CD4-positive, alpha-beta T cell treated with Interleukin-4 for 1 hour (primary cell): ENCODE results near the gene CYP20A1.
"Not testable (repeated sequence)": the region's sequence is repeated elsewhere in the genome, so short reads cannot be mapped to it uniquely, and the experiment has no call there.

Experiments
- DNase-seq, 2 donors: peaks; one replicate each; pipeline ENCODE4 v3.0.0-alpha.2; 2020 to 2022

The CYP20A1 gene

DNA sequence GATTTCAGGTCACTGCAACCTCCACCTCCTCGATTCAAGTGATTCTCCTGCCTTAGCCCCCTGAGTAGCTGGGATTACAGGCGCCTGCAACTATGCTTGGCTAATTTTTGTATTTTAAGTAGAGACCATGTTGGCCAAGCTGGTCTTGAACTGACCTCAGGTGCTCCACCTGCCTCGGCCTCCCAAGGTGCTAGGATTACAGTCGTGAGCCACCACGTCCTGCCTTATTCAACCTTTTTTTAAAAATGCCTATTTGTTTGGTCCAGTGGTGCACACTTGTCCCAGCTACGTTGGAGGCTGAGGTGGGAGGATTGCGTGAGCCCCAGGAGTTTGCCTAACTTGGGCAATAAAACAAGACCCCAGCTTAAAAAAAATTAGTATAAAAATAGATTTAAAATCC lies 43.3 kb downstream of the CYP20A1 start:
- no peak for DNase-seq

DNA sequence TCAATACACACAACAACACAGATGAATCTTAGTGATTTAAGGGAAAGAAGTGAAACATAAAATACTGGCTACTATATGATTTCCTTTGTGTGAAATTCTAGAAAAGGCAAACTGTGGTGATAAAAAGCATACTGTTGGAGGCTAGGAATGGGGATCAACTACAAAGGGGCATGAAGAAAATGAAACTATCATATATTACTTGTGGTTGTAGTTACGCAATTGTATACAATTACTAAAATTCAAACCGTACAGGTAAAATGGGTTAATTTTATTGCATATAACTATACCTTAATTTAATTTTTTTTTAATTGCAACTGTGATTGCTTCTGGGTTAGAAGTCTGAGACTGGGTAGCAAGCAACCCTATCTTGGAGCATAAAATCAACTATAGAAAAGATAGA lies 47.7 kb downstream of the CYP20A1 start:
- no peak for DNase-seq

DNA sequence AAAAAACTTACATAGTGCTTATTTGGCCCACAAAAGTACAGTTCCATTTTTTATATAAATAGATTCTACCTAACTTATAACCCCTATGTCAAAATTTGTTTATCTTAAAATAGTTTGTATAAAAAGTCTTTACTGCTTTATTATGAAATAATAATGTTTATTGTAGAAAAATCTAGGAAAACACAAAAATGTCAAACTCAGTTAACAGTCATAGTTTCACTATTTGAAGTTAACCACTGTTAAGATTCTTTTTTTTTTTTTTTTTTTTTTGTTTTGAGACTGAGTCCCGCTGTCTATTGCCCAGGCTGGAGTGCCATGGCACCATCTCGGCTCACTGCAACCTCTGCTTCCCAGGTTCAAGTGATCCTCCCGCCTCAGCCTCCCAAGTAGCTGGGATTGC lies 62.8 kb downstream of the CYP20A1 start:
- DNase-seq: no peak

DNA sequence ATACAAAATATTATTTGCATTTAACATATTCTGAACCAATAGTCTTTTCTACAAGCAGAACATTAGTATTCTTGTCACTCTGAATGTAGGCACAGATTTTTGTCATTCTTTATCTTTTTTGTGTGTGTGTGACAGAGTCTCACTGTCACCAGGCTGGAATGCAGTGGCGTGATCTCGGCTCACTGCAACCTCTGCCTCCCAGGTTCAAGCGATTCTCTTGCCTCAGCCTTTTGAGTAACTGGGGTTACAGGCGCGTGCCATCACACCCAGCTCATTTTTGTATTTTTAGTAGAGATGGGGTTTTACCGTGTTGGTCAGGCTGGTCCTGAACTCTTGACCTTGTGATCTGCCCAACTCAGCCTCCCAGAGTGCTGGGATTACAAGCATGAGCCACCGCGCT lies 63.8 kb downstream of the CYP20A1 start:
- DNase-seq: not testable (repeated sequence)

DNA sequence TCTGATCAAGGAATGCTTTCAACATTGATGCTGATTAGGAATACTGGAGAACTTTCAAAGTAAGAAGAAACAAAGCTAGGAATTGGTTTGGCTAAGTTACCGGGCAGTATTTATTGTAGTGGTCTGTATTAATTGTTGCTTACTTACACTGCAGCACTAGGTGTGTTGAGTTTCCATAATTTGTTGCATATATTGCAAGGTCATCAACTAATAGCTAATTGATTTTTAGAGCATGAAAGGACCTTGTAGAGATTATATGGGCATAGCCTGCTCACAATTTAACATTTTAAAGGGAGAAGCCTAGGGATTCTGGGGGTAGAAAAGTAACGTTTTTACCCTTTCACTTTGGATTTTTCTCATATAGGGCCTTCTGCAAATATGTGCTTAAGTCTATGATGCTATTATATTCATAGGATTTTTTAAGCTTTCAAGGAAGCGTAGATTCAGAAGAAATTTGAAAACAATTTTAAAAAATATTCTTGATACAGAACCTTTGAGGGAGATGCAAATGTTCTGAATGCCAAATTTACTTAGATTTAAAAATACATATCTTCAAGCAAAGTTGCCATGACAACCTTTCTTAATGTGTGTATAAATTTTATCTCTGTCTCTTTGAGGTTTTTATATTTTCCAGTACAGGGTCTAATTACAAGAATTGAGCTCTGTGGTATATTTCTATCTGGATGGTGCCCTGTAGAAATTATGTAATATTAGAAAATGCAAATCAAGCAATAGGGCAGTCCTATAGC lies 72.0 kb downstream of the CYP20A1 start:
- no peak for DNase-seq

DNA sequence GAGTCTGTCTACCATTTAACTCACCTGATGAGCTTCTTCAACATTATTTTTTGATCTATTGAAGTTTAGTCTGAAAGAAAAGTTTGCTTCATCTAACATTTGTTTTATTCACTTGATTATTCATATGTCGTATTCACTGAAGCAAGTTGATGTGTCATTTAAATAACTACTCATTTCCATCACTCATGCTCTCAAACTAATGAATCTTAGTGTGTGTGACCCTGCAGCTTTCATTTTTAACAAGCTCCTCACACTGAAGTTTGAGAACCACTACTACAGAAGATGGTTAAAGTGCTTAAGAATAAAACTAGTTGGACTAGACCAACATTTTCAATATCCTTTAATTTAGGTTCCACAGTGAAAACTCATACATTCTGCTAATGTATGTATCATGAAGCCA lies 87.5 kb downstream of the CYP20A1 start:
- DNase-seq: no peak

DNA sequence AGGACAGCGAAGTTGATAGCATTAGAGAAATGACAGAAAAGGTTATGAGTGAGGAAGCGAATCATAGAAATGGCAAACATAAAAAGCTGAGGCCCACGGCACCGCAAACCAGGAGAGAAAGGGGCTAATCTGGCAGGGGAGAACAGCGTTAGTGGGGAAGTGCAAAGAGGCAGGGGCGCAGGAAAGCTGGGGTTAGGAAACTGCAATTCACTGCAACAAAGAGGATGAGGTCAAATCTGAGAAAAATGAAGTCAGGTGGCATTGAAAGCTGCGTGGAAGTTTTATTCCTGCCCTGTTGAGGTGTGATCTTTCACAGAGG lies 88.7 kb downstream of the CYP20A1 start:
- no peak for DNase-seq

DNA sequence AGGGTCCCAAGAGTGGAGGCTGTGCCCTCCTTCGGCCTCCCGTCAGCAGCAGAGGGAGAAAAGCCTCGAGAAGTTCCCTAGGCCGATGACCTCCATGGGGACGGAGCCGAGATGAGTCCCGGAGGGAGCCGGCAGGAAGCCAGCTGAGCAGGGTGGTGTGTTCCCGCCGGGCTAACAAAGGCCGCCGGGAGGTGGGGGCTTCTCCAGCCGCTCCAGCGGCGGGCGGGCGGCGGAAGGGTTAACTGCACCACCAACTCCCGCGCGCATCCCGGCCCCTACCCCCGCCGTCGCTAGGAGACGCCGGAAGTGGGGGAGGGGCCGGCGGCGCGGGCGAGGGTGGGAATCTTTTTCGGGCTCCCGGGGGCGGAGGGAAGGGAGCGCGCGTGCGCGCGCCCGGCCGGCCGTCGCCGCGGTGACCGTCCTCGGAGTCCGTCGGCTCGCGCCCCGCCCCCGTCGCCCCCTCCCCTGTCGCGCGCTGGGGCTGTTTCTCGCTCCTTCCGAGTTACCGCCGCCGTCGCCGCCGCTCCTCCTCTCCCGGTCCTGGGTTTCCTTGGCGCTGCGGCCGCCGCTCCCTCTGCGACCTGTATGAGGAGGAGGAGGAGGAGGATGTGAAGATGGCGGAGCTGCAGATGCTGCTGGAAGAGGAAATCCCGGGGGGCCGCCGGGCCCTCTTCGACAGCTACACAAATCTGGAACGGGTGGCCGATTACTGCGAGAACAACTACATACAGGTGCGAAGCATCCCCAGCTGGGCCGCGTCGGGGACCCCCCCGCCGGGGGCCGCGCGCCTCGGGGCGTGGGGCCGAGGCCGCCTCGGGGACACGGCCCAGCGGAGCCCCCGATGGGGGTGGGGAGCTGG lies 89.3 kb downstream of the CYP20A1 start, which contains the start of gene ABI2:
ABI2 (plus strand) TSS at position 494 of the 859 bp plus-strand sequence; CDS start at position 615, 121 bp downstream.
- DNase-seq: peak; percentile 42 to 63

DNA sequence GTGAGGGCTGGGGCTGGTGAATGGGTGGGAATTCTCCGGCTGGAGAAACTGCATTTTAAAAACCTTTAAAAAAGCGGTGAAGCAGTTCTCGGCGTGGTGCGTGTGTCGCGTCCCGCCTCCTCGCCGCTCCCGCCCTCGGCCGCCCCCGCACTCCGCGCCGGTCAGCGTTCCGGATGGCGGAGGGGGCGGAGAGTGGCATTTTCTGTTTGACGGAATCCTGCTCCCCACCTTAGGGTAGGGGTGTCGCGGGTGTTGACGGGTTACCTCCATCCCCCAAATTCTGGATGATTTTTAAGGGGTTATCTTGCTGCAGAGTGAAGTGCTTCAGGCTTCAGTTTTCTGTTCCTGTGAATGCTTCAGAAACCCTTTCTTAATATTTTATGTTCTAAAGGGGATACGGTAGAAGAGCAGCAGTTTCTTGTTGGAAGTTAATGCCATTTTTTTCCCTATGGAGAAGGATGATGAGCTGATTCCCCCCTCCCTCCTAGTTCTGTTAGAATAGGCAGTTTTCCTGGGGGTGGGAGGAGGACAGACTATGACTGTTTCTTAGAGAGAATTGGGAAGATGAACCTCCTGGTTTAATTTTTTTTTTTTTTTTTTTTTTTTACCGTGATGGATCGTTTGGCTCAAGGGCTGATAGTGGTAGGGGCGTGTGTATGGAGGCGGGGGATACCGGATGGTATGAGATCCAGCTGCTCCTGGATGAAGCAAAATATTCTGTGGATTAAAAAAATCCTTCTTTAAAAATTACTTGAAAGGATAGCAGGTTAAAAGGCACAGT lies 90.1 kb downstream of the CYP20A1 start:
- peak in 1 of 2 donors; percentile 24 for DNase-seq

DNA sequence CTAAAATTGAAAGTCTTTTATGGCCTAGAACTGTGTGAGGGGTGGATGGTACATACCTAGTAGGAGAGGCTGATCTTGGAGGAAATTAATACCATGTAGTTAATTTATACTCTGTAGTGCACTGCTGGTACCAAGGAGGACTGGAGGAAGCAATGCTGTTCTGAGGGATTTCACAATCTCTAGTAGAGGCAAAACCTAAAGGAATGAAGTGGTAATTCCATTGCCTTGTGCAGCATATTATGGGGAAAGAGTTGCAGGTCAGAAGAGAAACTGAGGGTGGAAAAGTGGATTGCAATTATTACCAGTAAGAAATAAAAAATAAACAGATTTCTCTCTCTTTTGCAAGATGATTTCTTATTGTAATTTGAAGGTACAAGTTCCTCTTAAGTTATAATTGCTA lies 91.6 kb downstream of the CYP20A1 start:
- DNase-seq: no peak

DNA sequence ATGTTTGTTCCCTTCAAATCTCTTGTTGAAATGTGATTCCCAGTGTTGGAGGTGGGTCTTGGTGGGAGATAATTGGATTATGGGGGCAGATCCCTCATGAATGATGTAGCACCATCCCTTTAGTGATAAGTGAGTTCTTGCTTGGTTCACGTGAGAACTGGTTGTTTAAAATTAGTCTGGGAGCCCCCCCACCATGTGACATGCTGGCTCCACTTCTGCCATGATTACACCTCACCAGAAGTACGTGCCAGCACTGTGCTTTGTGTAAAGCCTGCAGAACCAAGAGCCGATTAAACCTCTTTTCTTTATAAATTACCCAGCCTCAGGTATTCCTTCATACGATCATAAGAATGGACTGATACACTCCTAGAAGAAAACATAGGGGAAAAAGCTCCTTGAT lies 99.5 kb downstream of the CYP20A1 start:
- no peak for DNase-seq

DNA sequence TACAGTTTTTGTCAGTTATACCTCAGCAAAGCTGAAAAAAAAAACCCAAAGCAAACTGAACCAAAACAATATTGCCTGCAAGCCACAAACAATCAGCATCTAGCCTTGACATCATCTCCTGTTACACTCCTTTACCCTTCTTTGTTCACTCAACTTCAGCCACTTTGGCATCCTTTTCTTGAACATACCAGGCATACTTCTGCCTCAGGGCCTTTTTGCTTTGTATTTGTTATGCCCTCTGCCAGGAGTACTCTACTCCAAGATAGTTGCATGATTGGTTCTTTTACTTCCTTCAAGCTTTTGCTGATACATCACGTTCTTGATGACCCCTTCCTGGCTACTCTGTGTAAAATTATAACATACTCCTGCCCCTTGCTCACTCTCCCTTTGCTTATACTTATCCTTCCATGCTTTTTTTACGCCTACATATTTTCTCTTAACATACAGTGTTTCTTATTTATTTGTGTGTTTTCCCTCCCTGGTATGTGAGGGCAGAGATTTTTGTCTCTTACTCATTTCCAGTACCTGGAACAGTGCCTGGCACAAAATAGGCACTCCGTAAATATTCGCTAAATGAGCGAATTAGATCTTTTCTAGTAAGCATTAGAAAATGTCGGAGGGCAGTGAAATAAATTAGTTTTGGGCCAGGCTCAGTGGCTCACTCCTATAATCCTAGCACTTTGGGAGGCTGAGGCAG lies 102.1 kb downstream of the CYP20A1 start:
- no peak for DNase-seq

DNA sequence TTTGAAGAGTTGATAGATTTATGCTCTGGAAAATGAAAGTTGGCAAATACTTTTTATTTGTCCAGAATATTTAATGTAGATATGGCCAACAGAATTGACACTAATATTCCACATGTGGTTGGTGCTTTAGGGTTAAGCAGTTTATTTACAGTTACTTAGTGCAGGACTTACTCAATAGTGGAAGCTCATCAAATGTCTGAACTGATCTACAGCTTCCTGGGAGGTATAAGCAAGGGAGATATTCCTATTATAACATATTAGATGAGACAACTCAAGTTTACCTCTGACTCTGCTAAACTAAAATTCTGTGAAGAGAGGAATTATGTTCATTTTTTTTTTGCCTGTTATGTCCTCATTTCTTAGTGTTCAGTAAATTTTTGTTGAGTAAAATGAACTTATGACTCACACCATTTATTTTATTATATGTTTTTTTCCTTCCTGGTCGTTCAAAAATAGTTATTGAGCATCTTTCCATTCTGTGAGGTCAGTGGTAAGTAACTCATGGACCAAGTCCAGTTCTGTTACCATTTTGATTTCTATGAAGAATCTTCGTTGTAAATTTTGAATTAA lies 103.0 kb downstream of the CYP20A1 start:
- no peak for DNase-seq

DNA sequence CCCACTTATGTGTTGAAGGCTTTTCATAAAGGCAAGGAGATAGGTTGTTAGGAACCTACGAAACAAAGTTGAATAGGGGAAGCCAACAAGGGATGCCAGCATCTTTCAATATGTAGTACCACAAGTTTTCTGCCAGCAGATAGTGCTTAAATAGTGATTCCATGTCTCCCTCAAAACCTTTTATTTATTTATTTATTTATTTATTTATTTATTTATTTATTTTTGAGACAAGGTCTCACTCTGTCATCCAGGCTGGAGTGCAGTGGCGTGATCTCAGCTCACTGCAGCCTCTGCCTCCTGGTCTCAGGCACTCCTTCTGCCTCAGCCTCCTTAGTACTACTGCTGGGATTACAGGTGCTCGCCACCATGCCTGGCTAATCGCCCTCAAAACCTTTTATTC lies 103.6 kb downstream of the CYP20A1 start:
- not testable (repeated sequence) for DNase-seq

DNA sequence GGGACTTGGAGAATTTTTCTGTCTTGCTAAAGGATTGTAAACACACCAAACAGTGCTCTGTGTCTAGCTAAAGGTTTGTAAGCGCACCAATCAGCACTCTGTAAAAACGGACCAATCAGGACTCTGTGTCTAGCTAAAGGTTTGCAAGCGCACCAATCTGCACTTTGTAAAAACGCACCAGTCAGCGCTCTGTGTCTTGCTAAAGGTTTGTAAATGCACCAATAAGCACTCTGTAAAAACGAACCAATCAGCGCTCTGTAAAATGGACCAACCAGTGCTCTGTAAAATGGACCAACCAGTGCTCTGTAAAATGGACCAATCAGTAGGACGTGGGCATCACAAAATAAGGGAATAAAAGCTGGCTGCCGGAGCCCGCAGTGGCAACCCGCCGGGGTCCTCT lies 105.8 kb downstream of the CYP20A1 start:
- no peak for DNase-seq

DNA sequence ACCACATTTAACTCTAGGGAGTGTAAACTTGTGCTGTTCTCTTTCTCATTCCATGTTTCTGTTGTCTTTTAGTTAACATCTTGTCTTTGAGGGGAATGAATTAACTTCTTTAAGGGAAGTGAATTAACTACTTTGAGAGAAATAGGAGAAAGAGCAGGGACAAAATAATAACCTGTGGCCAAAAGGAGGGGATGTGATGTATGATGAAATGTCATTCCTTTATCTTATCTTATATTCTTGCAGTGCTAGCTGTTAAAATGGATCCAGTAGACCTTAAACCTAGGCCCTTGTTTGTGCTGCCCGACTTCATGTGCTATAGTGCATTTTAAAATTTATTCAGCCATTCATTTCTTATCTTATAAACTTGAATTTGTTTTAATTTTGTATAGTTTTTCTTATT lies 107.8 kb downstream of the CYP20A1 start:
- no peak for DNase-seq

DNA sequence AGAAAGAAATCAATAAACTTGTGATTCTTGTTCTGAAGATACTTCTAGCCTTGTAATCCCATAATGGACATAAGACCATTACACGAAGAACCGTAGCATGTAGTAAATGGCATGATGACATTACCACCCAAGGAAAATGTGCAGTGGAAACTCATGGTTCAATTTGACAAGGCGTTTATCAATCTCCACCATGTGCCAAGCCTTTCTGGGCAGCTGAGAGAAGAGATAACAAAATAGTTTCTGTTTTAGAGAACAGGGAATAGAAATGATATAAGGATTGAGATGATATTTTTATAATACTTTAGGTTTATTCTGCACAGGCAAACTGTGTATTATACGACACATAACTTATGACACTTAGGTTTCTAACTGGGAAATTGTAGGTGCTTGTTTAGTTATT lies 108.6 kb downstream of the CYP20A1 start:
- DNase-seq: no peak

DNA sequence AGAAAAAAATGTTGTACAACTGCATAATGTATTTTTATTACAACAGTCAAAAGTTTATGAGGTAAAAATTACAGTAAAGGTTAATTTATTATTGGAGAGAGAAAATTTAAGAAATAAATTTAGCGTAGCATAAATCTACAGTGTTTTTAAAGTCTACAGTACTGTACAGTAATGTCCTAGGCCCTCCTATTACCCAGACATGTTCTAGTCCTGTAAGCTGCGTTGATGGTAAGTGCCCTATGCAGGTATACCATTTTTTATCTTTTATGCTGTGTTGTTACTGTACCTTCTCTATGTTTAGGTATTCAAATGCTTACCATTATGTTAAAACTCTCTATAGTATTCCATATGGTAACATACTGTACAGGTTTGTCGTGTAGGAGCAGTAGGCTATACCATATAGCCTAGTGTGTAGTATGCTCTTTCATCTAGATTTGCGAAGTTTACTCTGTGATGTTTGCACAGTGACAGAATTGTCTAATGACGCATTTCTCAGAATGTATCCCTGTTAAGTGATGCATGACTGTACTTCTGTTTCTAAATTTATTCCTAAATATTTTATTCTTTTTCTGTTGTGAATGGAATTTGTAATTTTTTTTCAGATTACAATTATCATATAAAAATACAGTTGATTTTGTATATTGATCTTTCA lies 113.9 kb downstream of the CYP20A1 start:
- DNase-seq: no peak

DNA sequence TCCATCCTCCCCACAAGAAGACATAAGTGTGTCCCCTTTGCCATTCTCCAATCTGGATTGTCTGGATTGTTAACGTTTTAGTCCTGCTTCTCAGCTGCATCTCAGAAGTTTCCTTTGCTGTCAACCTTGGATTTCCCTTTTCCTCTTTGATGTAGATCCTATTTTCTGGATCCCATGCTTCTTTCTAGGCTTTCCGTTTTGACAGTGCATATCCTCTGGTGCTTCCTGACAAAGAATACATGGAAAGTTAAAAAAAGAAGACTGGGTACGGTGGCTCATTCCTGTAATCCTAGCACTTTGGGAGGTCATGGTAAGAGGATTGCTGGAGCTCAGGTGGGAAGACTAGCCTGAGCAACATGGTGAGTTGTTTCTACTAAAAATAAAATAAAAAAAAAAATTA lies 116.1 kb downstream of the CYP20A1 start:
- no peak for DNase-seq
